ENCODE measurements around the gene FOXL3. TPM values are rescaled to one million over a fixed set of nuclear protein-coding genes. Genes with fewer than 3 reads are reported as not detected.

Gene FOXL3
- total and polyA plus RNA-seq, 4 donors, result not detected

DNA sequence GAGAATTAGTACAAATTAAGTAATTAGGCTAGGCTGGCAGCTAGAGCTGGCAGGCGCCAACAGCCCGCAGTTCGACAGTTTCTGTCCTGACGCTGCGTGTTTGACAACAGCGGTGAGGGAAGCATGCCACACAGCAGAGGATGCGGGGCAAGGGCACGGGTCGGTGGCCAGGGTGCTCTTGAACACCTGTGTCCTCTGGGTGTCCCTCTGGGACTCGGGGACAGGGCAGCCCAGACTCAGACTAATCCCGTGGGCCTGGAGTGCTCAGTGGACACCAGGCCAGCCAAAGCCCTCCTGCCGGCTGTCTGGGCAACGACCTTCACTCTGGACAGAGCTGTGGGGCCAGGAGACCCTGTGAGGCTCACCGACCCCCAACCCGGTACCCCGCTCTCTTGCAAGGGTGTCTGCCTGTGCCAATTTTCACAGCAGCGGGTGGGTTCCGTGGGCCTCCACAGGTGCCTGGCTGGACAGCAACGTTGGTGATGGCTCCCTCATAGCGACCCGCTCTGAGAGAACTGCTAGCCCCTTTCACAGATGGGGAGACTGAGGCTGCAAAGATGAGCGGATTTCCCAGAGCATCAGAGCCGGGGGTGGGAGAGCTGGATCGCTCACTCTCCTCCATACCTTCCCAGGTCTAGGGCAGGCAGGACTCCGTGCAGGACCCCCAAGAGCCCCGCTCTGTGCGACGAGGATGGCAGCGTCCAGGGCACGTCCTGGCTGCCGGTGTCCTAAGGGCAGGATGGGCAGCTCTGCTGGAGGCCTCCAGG, 48.5 kb downstream of the FOXL3 start:
- no peak for ATAC-seq (ENCODE audit: insufficient read depth, low FRiP score)
- WGBS, 2 donors, result 94 to 96% methylated on average over 31 of the region's 31 CpGs
- DNase-seq, result no peak

DNA sequence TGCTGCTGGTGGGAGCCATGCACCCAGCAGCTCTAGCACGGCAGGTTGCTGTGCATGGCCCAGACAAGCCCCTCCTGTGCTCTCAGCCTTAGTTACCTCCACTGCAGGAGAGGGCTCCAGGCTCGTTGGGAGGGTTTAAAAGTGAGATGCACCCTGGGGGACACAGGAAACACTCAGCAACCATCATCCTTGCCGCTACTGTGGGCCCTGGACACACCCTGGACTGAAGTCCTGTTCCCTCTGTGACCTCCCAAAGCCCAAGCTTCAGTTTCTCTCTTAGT, 49.0 kb downstream of the FOXL3 start:
- ATAC-seq (ENCODE audit: insufficient read depth, low FRiP score) (no peak), DNase-seq (no peak)
- TF ChIP-seq, protein P1, sequence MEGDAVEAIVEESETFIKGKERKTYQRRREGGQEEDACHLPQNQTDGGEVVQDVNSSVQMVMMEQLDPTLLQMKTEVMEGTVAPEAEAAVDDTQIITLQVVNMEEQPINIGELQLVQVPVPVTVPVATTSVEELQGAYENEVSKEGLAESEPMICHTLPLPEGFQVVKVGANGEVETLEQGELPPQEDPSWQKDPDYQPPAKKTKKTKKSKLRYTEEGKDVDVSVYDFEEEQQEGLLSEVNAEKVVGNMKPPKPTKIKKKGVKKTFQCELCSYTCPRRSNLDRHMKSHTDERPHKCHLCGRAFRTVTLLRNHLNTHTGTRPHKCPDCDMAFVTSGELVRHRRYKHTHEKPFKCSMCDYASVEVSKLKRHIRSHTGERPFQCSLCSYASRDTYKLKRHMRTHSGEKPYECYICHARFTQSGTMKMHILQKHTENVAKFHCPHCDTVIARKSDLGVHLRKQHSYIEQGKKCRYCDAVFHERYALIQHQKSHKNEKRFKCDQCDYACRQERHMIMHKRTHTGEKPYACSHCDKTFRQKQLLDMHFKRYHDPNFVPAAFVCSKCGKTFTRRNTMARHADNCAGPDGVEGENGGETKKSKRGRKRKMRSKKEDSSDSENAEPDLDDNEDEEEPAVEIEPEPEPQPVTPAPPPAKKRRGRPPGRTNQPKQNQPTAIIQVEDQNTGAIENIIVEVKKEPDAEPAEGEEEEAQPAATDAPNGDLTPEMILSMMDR (IDR thresholded peaks at IDR 0.05; ENCODE audit: control extremely low read depth, extremely low read depth), result no peak
- H3K27ac ChIP-seq (ENCODE audit: low read depth in 1 of 2, low read length in 1 of 2), result no peak overlapping the region
- H3K4me3 ChIP-seq, result no peak overlapping the region
- H3K9me3 ChIP-seq (ENCODE audit: control insufficient read depth in 4 of 4, insufficient read depth in 3 of 4, low read length in 3 of 4), result peaks cover 0 to 2% (median 0%) of the 10 kb centered on the region in 4 donors
- H3K4me1 ChIP-seq (ENCODE audit: control insufficient read depth in 5 of 5, insufficient read depth in 5 of 5, low read length in 5 of 5), result peaks cover 0 to 25% (median 4%) of the 10 kb centered on the region in 5 donors
- H3K9ac ChIP-seq (ENCODE audit: insufficient read depth in 1 of 2, low read length in 2 of 2), result no peak overlapping the region
- WGBS, 2 donors, result 76 to 83% methylated on average over 3 of the region's 3 CpGs
- H3K27me3 ChIP-seq (ENCODE audit: control insufficient read depth in 3 of 3, insufficient read depth in 3 of 3, low read length in 2 of 3), result no peaks in the 10 kb centered on the region
- no peaks in the 10 kb centered on the region for H3K36me3 ChIP-seq (ENCODE audit: control insufficient read depth in 4 of 4, insufficient read depth in 4 of 4, low read length in 4 of 4)

More for the DNA sequence above, 48.5 kb downstream of the FOXL3 start:
- Histone ChIP-seq H3K9me3 (ENCODE audit: control insufficient read depth in 4 of 4, insufficient read depth in 3 of 4, low read length in 3 of 4) (peaks cover 0 to 2% (median 0%) of the 10 kb centered on the region in 4 donors), H3K36me3 (ENCODE audit: control insufficient read depth in 4 of 4, insufficient read depth in 4 of 4, low read length in 4 of 4) (no peaks in the 10 kb centered on the region), H3K4me1 (ENCODE audit: control insufficient read depth in 5 of 5, insufficient read depth in 5 of 5, low read length in 5 of 5) (peaks cover 0 to 25% (median 8%) of the 10 kb centered on the region in 5 donors), H3K27me3 (ENCODE audit: control insufficient read depth in 3 of 3, insufficient read depth in 3 of 3, low read length in 2 of 3) (no peaks in the 10 kb centered on the region), H3K27ac (ENCODE audit: low read depth in 1 of 2, low read length in 1 of 2) (no peak overlapping the region), H3K4me3 (no peak overlapping the region), H3K9ac (ENCODE audit: insufficient read depth in 1 of 2, low read length in 2 of 2) (no peak overlapping the region)
- TF ChIP-seq, protein P1 (IDR thresholded peaks at IDR 0.05; ENCODE audit: control extremely low read depth, extremely low read depth), result no peak

DNA sequence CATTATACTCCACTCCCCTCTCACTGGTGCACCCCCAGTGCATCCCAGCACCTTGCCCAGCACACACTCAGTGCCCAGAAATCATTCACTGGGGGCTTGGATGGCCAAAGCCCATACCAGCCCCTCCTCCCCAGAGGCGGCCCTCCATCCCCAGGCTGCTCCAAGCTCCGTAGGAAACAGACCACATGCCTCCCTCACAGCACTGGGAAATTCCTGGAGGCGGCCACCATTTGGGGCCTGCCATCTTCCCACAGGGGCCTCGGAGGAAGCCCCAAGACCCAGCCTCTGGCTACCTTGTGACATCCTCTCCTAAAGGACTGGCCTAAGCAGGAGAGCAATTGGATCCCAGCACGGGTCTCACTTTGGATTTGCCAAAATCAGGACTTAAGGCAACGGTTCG, 49.7 kb downstream of the FOXL3 start:
- 92 to 93% methylated on average over 7 of the region's 7 CpGs for WGBS, 2 donors
- Histone ChIP-seq H3K27me3 (ENCODE audit: control insufficient read depth in 3 of 3, insufficient read depth in 3 of 3, low read length in 2 of 3) (no peaks in the 10 kb centered on the region), H3K4me1 (ENCODE audit: control insufficient read depth in 5 of 5, insufficient read depth in 5 of 5, low read length in 5 of 5) (peaks cover 0 to 21% (median 0%) of the 10 kb centered on the region in 5 donors), H3K36me3 (ENCODE audit: control insufficient read depth in 4 of 4, insufficient read depth in 4 of 4, low read length in 4 of 4) (no peaks in the 10 kb centered on the region), H3K27ac (ENCODE audit: low read depth in 1 of 2, low read length in 1 of 2) (no peak overlapping the region), H3K9ac (ENCODE audit: insufficient read depth in 1 of 2, low read length in 2 of 2) (no peak overlapping the region), H3K4me3 (no peak overlapping the region), H3K9me3 (ENCODE audit: control insufficient read depth in 4 of 4, insufficient read depth in 3 of 4, low read length in 3 of 4) (no peaks in the 10 kb centered on the region)
- ATAC-seq (ENCODE audit: insufficient read depth, low FRiP score), result no peak
- TF ChIP-seq, protein P1 (IDR thresholded peaks at IDR 0.05; ENCODE audit: control extremely low read depth, extremely low read depth), result no peak
- no peak for DNase-seq
